Activated CD4-positive, alpha-beta T cell treated with anti-CD3 and anti-CD28 coated beads for 1 hour (primary cell): Measurements from ENCODE around the gene ABCG8.

Experiments
- DNase-seq: peaks from one replicate; pipeline ENCODE4 v3.0.0-alpha.2; 2020

The ABCG8 gene

GRCh38 chr2:43838560-43839267 is at the start of gene ABCG8, which contains the start of gene ABCG5:
ABCG8 (plus strand) TSS chr2:43838971; CDS start chr2:43839054, 83 bp downstream.
ABCG5 (minus strand) TSS chr2:43838839; CDS start chr2:43838679, 160 bp downstream.
- no peak for DNase-seq

DNA sequence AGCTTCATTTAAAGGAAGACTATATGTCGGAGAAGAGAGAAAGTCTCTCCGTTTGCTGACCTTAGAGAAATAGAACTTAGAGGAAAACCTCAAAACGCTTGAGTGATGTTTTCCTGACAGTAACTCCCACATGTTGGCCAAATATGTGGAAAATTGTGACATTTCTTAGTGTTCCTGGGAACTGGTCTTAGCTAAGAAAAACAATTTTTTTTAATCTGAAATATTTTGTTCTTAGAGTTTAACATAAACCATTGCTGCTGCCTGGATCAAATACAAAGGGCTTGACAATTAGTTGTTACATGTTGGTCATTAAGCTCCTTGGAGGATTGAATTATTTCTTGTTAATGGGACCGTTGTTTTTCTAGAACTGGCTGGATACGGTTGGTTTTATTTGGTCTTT is 48.6 kb upstream of the ABCG8 start:
- no peak for DNase-seq

DNA sequence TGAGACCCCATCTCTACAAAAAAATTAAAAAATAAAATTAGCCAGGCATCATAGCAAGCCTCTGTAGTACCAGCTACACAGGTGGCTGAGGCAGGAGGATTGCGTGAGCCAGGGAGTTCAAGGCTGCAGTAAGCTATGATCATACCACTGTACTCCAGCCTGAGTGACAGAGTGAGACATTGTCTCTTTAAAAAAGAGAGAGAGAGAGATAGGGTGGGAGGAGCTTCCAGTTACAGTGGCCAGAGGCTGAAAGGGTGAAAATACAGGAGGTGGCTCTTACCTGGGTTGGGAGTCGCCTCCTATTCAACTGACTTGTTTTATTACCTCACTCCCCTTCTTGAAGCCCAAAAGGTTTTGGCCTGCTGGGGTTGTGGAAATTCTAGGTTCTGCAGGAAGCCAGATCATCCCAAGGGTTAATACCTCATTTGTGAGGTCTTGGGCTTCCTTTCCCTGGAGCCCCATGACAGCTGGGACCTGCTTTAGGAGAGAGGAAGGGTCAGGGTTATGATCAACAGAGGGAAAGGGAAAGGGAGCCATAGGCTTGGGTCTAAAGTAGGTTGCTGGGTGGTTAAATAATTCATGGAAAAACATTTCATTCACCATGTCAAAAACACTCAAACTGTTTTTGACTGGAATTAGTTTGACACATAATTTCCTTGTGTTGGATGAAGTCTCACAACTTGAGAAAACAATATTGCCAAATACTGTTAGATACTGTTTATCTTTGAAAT is 47.6 kb upstream of the ABCG8 start:
- no peak for DNase-seq

GRCh38 chr2:43792653-43793052 is 46.1 kb upstream of the ABCG8 start:
- no peak for DNase-seq

GRCh38 chr2:43794956-43795355 is 43.8 kb upstream of the ABCG8 start:
- no peak for DNase-seq

DNA sequence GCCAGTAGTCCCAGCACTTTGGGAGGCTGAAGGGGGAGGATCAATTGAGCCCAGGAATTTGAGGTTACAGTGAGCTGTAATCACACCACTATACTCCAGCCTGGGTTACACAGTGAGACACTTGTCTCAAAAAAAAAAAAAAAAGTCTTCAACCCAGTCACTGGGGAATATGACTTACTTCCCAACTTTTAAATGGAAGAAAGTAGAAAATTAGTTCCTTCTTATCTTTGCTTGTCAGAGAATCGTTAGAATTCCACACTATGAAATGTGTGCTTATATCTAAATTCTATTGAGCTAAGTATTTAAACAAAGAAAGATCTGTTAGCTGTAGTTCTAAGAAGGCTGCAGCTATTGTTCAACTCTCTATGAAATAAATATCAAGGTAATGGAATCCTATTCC is 42.6 kb upstream of the ABCG8 start:
- no peak for DNase-seq

GRCh38 chr2:43798300-43798699 is 40.5 kb upstream of the ABCG8 start:
- no peak for DNase-seq

GRCh38 chr2:43800894-43801293 is 37.9 kb upstream of the ABCG8 start:
- DNase-seq = no peak

GRCh38 chr2:43802135-43802534 is 36.6 kb upstream of the ABCG8 start:
- DNase-seq = no peak

- DNase-seq = no peak
Observed at GRCh38 chr2:43803113-43803512, 35.7 kb upstream of the ABCG8 start.

DNA sequence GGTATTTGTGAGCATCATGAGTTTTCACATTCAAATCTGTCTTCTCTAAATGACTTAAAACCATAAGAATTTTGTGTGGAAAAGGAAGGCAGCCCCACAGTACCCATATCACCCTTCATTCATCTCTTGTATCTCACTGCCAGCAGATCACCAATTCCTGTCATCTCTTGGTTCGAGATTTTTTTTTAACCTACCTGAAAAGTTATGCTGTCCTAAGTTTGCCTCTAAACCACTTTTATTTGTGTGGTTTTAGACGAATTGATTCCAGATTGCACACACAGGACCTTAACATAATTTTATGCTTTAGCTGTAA is 32.1 kb upstream of the ABCG8 start:
- DNase-seq = no peak

DNA sequence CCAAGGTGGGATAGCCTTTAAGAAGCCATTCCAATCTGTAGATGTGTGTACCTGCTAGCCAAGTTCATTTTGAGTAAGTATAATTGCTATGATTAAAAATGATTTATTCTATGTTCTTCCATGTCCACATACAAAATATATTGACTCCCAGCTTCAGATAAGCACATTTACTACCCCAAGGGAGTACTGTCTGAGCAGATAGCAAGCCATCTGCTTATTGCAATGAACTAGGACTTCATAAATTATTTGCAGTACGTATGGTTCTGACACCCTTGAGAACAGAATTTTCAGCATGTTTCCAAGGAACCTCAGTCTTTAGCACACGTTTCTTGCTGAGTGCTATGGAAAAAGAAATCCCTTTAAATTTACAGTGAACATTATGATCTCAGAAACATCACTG is 28.3 kb upstream of the ABCG8 start:
- no peak for DNase-seq

DNA sequence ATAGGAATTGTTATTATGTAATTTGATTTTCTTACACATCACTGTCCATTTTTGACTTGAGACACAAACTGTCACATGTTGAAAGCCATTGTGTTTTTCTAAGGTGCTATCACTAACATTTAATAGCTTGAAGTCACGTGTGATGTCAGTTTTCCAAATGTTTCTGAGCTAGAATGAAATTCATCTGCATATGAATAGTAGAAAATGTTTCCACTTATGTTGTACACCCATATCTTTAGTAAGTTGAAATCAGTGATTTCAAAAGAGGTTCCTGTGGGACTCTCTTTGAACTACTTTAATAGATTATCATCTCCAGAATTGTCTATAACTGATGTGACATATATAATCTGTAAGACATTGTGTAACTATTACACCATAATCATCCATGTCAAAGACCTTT is 27.9 kb upstream of the ABCG8 start:
- DNase-seq = no peak

- no peak for DNase-seq
Observed at GRCh38 chr2:43812006-43812405, 26.8 kb upstream of the ABCG8 start.

DNA sequence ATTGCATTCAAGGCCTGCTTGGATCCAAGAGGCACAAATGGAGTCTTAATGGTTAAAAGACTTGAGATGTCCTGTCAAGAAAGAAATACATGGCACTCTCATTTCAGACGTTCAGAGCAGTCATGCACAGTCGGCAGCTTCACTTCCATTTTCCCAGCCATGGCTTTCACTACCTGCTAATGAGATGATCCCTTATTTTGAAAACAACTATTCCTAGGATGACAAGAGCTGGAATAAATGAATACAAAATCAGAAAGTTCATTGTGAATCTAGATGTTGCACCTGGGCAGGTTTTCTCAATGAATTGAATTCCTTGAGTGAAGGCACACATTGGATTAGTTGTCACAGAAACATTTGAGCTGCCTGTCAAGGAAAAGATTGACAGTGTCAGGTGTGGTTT is 25.8 kb upstream of the ABCG8 start:
- no peak for DNase-seq

- no peak for DNase-seq
Observed at GRCh38 chr2:43814711-43815110, 24.1 kb upstream of the ABCG8 start.

- DNase-seq = no peak
Observed at GRCh38 chr2:43818761-43819160, 20.0 kb upstream of the ABCG8 start.

GRCh38 chr2:43819491-43820163 is 19.1 kb upstream of the ABCG8 start:
- no peak for DNase-seq

GRCh38 chr2:43822839-43823238 is 15.9 kb upstream of the ABCG8 start:
- DNase-seq = no peak

- no peak for DNase-seq
Observed at GRCh38 chr2:43823751-43824150, 15.0 kb upstream of the ABCG8 start.

- DNase-seq = no peak
Observed at GRCh38 chr2:43824512-43824911, 14.3 kb upstream of the ABCG8 start.

DNA sequence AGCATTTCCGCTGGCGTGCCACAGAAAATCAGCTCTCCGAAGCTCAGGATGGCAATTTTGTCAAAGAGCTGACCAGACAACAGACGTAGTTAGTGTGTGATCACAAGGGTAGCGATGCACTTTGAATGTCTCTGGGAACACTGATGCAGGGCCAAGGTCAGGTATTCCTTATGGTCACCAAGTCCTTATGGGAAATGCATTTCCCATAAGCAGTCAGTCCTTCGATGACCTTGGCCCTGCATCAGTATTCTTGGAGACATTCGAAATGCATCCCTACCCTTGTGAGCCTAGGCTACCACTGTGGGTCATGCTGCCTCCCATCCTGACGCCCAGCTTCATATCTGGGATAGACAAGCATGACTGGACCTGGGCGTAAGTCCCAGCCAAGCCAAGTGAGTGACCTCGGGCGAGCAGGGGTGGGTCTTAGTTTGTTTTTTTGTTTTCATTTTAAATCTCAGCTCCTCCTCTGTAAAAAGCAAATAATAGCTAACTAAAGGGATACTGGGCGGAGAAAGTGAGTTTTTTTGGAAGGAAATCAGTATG is 13.7 kb upstream of the ABCG8 start:
- no peak for DNase-seq

- DNase-seq = no peak
Observed at GRCh38 chr2:43825841-43826240, 12.9 kb upstream of the ABCG8 start.
